SK-MEL-5 (cell line): Measurements from ENCODE around the gene IL23A. TPM values are rescaled to one million over a fixed set of nuclear protein-coding genes. Genes with fewer than 3 reads are reported as not detected.
"Not testable (repeated sequence)": the region's sequence is repeated elsewhere in the genome, so short reads cannot be mapped to it uniquely, and the experiment has no call there.

Experiments used
- DNase-seq: peaks from one replicate; pipeline ENCODE4 v3.0.0-alpha.2; 2016; ENCODE audit warnings: low read depth, low spot score
- in situ Hi-C: cut with HindIII; loops from 2 replicates; pipeline ENCODE4 v1.10.0; 2016; ENCODE audit warnings: low sequenced_read_pairs, high pct_unique_total_duplicates, low pct_unique_long_range_greater_than_20kb
- total RNA-seq: library from RNA; depleted of rRNA; stranded (reverse); fragments of >200 nt; shearing (Covaris generic); gene quantifications from 2 replicates; pipeline ENCODE4 v1.2.3, GENCODE V29; 2014

The IL23A gene
- total RNA-seq, 1 experiment from 2014 or later, result 0.34 TPM

DNA sequence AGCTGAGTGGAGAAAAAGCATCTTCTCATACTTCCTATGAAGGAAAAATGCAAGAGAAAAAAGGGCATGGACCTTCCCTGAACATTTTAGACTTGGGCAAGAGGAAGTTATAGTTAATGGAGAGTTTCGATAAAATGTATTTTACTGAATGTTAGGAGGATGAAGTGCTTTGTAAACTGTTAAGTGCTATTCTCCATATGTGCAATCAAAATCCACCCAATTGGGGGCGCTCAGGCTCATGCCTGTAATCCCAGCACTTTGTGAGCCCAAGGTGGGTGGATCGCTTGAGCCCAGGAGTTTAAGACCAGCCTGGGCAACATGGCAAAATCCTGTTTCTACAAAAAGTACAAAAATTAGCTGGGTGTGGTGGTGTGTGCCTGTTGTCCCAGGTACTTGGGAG lies 21.0 kb upstream of the IL23A start:
- in situ Hi-C loops, result no loop called here
- DNase-seq, result peak; percentile 47

DNA sequence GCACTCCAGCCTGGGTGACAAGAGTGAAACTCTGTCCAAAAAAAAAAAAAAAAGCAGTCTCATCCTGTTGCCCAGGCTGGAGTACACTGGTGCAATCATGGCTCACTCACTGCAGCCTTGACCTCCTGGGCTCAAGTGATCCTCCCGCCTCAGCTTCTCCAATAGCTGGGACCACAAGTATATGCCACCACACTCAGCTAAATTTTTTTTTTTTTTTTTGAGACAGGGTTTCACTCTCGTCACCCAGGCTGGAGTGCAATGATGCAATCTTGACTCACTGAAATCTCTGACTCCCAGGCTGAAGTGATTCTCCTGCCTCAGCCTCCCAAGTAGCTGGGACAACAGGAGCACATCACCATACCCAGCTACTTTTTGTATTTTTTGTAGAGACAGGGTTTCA lies 17.7 kb upstream of the IL23A start:
- no peak for DNase-seq
- in situ Hi-C loops, result no loop called here

DNA sequence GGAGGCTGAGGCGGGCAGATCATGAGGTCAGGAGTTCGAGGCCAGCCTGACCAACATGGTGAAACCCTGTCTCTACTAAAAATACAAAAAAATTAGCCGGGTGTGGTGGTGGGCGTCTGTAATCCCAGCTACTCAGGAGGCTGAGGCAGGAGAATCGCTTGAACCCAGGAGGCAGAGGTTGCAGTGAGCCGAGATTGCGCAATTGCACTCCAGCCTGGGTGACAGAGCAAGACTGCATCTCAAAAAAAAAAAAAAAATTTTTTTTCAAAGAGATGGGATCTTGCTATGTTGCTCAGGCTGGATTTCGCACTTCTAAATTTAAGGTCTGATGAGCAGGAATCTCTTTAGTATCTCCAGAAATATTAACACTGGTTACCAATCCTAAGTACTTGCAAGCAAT lies 17.1 kb upstream of the IL23A start:
- in situ Hi-C loops, DNase-seq: not testable (repeated sequence)

DNA sequence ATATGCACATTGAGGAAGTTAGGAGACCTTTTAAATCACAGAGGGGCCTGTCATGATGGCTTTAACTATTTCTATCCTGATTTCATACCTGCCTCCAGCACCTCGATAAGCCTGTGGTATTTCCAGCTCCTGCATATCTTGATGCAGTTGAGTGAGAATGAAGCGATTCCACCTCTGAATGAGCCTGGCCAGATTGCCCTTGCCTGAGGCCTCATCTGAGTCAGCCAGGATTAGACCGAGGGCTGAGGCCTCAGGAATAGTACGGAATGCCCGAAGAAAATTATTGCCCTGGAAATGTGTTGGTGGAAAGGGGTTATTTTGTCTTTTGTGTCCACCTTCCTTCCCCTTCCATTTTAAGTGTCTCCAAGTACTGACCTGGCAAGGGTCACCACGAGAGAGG lies 14.5 kb upstream of the IL23A start:
- in situ Hi-C loops, result no loop called here
- no peak for DNase-seq

DNA sequence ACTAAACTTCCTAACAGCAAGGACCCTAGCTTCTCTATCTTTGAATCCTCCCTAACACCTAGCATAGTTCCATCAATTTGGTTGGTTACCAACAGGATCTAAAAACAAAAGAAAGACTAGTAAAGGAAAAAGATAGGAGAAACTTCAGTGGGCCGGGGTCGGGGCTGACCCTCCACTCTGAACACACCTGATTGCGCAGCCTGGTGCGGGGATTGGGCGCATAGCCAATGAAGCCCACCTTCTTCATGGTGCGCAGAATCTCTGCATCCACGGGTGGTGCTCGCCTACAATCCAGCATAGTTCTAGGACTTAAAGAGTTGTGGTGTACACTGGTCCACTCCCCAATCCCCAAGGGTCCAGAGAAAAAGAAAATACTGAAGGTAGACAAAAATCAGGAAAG lies 12.6 kb upstream of the IL23A start:
- in situ Hi-C loops, result no loop called here
- DNase-seq, result no peak

DNA sequence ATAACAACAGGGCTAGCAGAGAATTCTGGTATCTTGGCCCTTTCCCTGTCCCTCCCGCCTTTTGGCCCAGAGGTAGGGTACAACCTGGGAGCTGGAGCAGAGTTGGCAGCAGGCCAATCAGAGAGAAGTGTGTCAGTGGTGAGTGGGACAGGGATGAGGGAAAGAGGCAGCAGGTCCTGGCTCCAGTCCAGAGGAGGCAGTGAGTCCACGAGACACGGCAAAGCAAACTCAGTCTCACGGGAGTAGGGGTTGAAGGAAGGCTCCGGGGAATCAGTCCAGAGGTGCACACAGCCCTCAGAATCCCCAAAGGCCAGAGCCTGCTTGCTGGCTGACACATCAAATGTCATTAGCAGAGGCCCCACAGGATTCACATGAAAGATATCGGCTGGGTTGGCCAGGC lies 12.2 kb upstream of the IL23A start:
- DNase-seq, result no peak

DNA sequence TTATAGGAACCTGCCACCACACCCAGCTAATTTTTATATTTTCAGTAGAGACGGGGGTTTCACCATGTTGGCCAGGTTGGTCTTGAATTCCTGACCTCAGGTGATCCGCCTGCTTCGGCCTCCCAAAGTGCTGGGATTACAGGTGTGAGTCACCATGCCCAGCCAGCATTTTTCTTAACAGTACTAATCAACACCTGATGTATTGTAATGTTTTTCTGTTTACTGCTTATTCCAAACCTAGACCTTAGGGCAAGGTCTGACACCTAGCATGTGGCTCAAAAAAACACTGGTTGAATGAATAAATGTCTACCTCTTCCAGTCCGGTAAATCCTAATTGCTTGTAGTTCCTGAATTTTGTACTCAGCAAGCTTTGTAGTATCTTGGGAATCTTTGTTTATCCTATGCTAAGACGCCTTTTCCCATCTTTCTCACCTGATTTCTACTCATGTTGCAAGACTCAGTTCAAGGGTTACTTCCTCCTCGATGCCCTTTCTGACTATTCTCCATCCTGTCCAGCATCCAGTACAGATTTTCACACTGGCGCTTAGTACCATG lies 7.7 kb upstream of the IL23A start:
- in situ Hi-C loops, result no loop called here

More for the DNA sequence above, 12.2 kb upstream of the IL23A start:
- in situ Hi-C loops, result no loop called here

DNA sequence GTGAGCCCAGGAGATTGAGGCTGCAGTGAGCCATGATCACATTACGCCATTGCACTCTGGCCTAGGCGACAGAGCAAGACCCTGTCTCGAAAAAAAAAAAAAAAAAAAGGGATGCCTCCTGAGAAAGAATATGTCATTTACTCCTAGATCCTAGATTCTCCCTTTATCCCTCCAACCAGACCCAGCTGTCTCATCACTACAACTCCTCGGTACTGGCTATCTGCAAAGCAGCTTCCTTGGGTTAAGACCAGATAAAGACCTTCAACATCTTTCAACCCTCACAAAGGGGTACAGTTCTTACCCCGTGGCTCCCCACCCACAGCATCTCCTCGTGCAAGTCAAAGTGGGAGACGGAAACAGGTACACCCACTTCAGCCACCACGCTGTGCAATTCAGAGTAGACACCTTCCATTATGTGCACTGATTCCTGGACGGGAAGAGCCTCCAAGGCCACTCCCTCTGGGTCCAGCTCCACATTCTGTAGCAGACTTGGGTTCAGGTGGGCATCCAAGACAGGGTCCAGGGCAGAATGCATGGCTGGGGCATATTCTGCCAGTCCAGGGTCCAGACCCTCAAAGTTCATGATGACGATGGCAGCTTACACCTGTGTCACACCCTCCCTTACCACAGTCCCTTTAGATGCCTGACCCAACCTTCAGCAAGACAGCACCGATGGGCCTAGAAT lies 6.0 kb upstream of the IL23A start:
- in situ Hi-C loops, result no loop called here
- DNase-seq, result no peak

More for the DNA sequence above, 7.7 kb upstream of the IL23A start:
- DNase-seq, result no peak

DNA sequence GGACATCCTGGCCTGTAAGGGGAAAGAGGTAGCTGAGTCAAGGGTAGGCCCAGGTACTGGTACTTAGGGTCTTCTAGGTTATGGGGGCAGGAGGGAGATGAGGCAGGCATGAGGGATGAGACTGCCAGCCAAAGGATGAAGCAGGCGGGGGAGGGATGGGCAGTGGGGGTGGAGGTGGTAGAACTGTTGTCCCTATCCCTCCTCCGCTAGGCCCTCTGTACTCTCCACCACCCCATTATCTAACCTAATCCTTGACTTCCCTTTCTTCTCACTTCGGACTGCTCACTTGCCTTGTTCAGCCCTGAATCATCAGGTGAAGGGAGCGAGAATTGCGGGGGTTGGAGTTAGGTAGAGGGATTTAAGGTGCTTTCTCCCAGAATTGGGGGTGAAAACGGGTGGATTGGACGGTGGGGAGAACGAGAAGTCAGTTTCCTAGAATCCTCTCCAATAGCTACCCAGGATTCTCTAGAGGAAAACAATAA lies 5.4 kb upstream of the IL23A start:
- DNase-seq, result no peak
- in situ Hi-C loops, result no loop called here

DNA sequence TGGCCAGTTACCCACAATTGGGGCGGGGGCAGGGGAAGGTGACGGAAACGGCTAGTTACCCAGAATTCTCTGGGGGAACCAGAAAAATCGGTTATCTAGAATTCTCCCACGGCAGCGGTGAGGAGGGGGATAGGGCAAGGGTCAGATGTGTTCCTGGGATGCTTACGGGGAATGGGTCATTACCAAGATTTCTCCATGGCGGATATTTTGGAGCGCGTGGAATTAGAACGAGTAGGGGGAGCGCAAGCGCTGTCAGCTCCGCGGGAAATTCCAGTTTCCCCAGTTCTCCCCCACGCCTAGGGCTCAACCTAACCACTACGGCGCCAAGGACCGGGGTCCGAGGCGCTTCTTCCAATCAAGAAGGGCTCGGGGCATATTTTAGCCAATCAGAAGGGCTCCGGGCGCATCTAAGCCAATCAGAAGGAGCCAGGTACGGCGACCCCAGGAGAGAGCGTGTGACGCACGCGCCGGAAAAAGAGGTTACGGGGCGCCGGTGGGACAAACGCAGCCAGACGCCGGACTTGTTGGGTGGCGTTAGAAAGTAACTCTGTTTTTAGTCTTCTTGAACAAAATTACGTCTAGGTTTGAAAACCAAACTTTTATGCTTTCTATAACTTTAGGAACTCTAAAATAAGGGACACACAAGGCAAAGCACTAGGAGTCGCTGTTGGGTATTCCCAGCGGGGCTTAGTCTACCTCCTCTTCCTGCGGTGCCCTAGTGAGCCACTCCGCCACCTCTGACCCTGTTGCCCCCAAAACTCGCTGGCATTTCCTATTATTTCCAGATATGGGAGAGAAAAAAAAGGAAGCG lies 4.8 kb upstream of the IL23A start, which contains the start of gene PAN2:
PAN2 (minus strand) TSS at position 322 of the 811 bp plus-strand sequence. CDS start 906 bp downstream, outside the sequence.
- in situ Hi-C loops, result no loop called here
- DNase-seq, result peak; percentile 97

DNA sequence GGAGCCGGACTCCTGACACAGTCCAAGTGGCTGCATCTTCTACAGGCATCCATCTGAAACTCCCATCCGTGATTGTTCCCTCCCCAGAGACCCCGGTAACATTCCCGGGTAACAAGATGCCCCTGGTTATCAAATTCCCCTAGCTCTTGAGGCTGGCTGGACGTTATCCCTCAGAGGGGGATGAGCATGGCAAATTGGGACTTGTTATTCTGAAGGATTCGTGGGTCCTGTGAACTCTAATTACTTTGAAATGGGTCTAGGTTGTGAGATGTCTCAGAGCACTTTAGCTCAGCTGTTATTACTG lies 4.2 kb upstream of the IL23A start:
- in situ Hi-C loops, result no loop called here
- no peak for DNase-seq

DNA sequence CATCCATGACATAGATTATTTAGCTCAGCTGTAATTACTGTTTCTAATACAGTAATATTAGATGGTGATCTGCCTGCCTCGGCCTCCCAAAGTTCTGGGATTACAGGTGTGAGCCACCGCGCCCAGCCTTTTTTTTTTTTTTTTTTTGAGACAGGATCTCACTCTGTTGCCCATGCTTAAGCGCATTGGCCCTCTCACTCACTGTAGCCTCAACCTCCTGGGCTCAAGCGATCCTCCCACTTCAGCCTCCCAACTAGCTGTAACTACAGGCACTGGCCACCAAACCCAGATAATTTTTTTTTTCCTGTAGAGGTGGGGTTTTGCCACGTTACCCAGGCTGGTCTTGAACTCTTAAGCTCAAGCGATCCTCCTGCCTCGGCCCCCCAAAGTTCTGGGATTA lies 3.2 kb upstream of the IL23A start:
- DNase-seq, in situ Hi-C loops: not testable (repeated sequence)

DNA sequence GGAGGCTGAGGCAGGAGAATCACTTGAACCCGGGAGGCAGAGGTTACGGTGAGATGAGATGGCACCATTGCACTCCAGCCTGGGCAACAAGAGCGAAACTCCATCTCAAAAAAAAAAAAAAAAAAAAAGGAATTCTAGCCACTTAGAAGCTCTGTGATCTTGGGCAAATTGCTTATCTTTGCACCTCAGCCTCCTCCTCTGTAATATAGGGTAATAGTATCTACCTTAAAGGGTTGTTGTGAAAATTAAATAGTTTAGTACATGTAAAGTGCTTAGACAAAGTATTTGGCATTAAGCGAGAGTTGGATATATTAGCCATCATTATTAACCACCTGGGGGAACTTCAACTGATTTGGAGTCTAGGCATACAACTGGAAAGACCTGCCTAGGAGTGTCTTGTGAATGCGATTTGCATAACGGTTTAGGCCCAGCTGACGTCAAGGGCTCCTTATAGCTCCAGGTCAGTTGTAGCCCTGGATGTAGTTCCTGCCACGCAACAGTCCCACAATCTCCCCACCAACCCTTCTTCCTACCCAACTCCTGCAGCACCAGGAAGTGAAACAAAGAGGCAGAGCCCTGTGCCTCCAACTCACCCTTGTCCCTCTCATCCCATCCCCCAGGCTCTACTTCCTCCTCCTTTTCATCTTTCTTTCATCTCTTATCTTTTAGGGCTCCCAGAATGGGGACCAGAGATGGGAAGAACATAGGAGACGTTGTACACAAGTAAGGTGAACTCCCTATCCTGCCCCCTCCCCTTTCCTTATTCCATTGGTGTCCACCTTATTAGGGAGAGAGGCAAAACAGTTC lies 2.1 kb upstream of the IL23A start:
- in situ Hi-C loops, result no loop called here
- no peak for DNase-seq

DNA sequence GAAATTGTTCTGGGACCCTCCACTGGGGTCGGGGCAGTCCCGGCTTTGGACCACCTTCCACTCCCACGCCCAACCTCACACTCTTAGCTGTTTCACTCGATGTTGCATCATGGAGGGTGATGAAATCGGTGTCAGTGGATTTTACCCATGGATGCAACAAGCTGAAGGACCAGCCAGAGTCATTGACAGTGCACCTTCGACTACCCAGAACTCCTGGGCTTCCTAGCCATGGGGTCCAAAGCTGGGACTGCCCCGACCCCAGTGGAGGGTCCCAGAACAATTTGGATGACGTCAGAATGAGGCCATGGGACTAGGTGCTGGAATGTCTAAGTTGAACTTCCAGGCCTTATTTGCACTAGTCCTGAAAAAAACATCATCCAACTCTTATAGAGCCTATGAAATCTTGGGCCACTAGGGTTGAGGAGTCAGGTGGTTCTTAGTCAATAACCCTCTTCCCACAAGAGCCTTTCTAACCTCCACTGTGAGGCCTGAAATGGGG lies 882 bp upstream of the IL23A start:
- no peak for DNase-seq
- in situ Hi-C loops, result no loop called here

DNA sequence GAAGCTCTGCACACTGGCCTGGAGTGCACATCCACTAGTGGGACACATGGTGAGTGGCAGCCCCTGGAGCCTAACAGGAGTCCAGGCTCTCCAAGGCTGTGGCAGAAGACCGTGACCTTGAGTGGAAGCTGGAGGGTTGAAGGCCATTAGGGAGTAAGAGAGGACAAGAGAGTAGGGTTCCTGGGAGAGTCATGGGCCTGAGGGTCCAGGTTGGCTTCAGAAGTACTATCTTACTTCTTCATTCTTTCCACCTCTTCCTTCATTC lies 406 bp downstream of the IL23A start:
- DNase-seq, result no peak
- in situ Hi-C loops, result no loop called here

DNA sequence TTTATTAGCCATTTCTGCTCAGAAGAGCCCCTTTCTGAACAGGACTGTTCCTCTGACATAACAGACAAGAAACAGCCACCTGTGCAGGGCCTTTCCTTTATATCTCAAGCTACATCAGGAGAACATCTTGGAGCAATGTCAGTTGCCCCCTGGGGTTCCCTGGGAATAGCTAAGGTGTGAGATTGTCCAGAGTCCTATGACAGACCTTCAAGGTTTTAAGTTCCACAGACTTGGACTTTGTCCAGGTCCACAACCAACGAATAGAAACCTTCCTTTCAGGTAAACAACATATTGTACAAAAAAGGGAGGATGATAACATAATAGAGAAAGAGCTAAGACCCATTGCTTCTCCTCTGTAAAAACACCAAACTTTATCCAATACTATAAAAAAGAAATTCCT lies 2.9 kb downstream of the IL23A start:
- in situ Hi-C loops, result no loop called here
- no peak for DNase-seq

DNA sequence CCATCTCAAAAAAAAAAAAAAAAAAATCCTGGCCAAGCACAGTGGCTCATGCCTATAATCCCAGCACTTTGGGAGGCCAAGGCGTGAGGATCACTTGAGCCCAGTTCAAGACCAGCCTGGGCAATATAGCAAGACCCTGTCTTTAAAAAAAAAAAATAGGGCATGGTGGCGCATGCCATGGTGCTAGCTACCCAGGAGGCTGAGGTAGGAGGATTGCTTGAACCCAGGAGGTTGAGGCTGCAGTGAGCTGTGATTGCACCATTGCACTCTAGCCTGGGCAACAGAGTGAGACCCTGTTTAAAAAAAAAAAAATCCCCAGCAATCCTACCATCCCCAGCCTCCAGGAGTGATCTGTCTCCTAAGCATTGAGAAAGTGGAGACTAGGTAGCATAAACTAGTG lies 3.6 kb downstream of the IL23A start:
- in situ Hi-C loops, DNase-seq: not testable (repeated sequence)

DNA sequence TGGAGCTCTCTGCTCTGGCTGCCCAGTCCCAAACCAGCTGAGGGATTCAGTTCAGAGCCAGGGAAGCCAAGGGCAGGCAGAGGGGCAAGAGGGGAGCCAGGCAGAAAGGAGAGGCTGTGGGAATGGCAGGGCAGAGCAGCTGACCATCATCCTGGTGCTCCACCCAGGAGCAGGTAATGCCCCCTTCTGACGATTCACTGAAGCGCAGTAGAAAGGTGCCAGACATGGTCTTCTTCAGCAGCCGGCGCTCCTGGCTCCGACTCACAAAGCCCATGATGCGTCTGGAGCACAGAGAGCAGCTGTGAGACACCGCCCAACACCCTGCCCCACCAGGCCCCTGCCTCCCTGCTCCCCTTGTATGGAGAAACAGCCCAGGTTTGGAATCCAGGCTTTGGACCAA lies 8.0 kb downstream of the IL23A start:
- DNase-seq, result peak; percentile 38
- in situ Hi-C loops, result no loop called here
